HCT116 (cell line): ENCODE results near the gene PNPO. TPM values are rescaled to one million over a fixed set of nuclear protein-coding genes. Genes with fewer than 3 reads are reported as not detected.

ENCODE experiments used
- ATAC-seq: fragments of 200-7000 bp; cut with Tn5 transposase; 2 replicates; pipeline ENCODE4 v1.9.1; 2020; ENCODE audit warnings: mild to moderate bottlenecking, moderate library complexity
- BruUV-seq: library from RNA; stranded (reverse); fragments of 400-500 nt; replicated peaks from 2 replicates; lab custom pipeline; 2021; lab: Mats Ljungman, UMichigan
- CTCF ChIA-PET: fragments of 300-600 bp; sonication (Branson Sonifier 250); formaldehyde crosslinking; loops from one replicate; lab custom pipeline; 2021; ENCODE audit warnings: antibody characterized with exemption; lab: Charles Lee
- POLR2A ChIA-PET: fragments of 300-600, 350-600 bp; sonication (Branson Sonifier 250); formaldehyde crosslinking; loops from one replicate; lab custom pipeline; 2021; ENCODE audit warnings: antibody characterized with exemption; lab: Charles Lee
- RAD21 ChIA-PET, 2 experiments: fragments of 300-600 bp; sonication (Branson Sonifier 250); formaldehyde crosslinking; loops; one replicate each; lab custom pipeline; 2023; ENCODE audit warnings: low total read pairs in 2 of 2; ENCODE audit not compliant: uncharacterized antibody in 2 of 2, unreplicated experiment in 2 of 2, low non-redundant PET in 1 of 2; lab: Charles Lee
- DNase-seq: peaks from one replicate; pipeline ENCODE4 v3.0.0-alpha.2; 2010; ENCODE audit warnings: low read depth, low spot score
- H2AFZ ChIP-seq: fragments of 200-600 bp; shearing (Covaris generic), sonication (generic); 2 replicates; pipeline ENCODE4 v1.6.1; 2017; ENCODE audit warnings: low read depth, mixed run types, mixed read lengths, antibody characterized with exemption, low read length; ENCODE audit not compliant: poor library complexity, severe bottlenecking
- H3K27ac ChIP-seq: 2 replicates; pipeline ENCODE4 v1.5.1; 2012; ENCODE audit warnings: low read depth, low read length
- H3K27me3 ChIP-seq: fragments of 200-600 bp; sonication (generic); 2 replicates; pipeline ENCODE4 v1.6.1; 2016; ENCODE audit warnings: mixed run types, low read length, mixed read lengths; ENCODE audit not compliant: insufficient read depth
- H3K36me3 ChIP-seq, 2 experiments: fragments of 200-500 bp in 1 of 2; fragments of 200-600 bp in 1 of 2; sonication (Bioruptor generic) in 1 of 2; sonication (generic) in 1 of 2; 2 replicates each; pipeline versions ENCODE4 v1.5.1 to v1.6.1; 2014 to 2016; ENCODE audit warnings: low read length in 2 of 2, inconsistent platforms in 1 of 2, mixed read lengths in 1 of 2, mixed run types in 1 of 2; ENCODE audit not compliant: insufficient read depth in 2 of 2, control insufficient read depth in 1 of 2
- H3K4me1 ChIP-seq, 2 experiments: fragments of 200-600 bp in 1 of 2; sonication (generic) in 1 of 2; 2 replicates each; pipeline versions ENCODE4 v1.5.1 to v1.6.1; 2012 to 2017; ENCODE audit warnings: low read length in 2 of 2, inconsistent platforms in 1 of 2, mild to moderate bottlenecking in 1 of 2, mixed read lengths in 1 of 2, mixed run types in 1 of 2, moderate library complexity in 1 of 2; ENCODE audit not compliant: insufficient read depth in 2 of 2, control insufficient read depth in 1 of 2
- H3K4me2 ChIP-seq: fragments of 200-600 bp; sonication (generic); 2 replicates; pipeline ENCODE4 v1.6.1; 2017; ENCODE audit warnings: mixed run types, low read length, mixed read lengths
- H3K4me3 ChIP-seq, 2 experiments: fragments of 200-600 bp in 1 of 2; sonication (generic) in 1 of 2; replicated peaks in 1 of 2; 2 replicates each; pipeline ENCODE4 v1.5.1; 2011 to 2016; ENCODE audit warnings: low read length in 2 of 2, control low read depth in 1 of 2, low read depth in 1 of 2, mild to moderate bottlenecking in 1 of 2, mixed read lengths in 1 of 2, mixed run types in 1 of 2
- H3K79me2 ChIP-seq: fragments of 200-600 bp; sonication (generic); 2 replicates; pipeline ENCODE4 v1.6.1; 2017; ENCODE audit warnings: mild to moderate bottlenecking, mixed run types, low read length, moderate library complexity, mixed read lengths; ENCODE audit not compliant: insufficient read depth
- H3K9ac ChIP-seq: fragments of 200-600 bp; sonication (generic); 2 replicates; pipeline ENCODE4 v1.6.1; 2016; ENCODE audit warnings: low read length, mixed read lengths
- H3K9me2 ChIP-seq: fragments of 200-600 bp; sonication (generic), shearing (Covaris generic); 2 replicates; pipeline ENCODE4 v1.6.1; 2017; ENCODE audit warnings: mixed run types, mild to moderate bottlenecking, moderate library complexity; ENCODE audit not compliant: insufficient read depth
- H3K9me3 ChIP-seq, 2 experiments: fragments of 200-500 bp in 1 of 2; fragments of 200-600 bp in 1 of 2; sonication (Bioruptor generic) in 1 of 2; sonication (generic) in 1 of 2; 2 replicates each; pipeline ENCODE4 v1.6.1; 2014 to 2017; ENCODE audit warnings: low read length in 2 of 2, mixed read lengths in 2 of 2, inconsistent platforms in 1 of 2, low read depth in 1 of 2, mild to moderate bottlenecking in 1 of 2, mixed run types in 1 of 2, moderate library complexity in 1 of 2; ENCODE audit not compliant: control insufficient read depth in 1 of 2, insufficient read depth in 1 of 2
- H4K20me1 ChIP-seq: fragments of 200-600 bp; sonication (generic), shearing (Covaris generic); 2 replicates; pipeline ENCODE4 v1.6.1; 2017; ENCODE audit warnings: mixed run types, mild to moderate bottlenecking, moderate library complexity; ENCODE audit not compliant: insufficient read depth
- ATF3 ChIP-seq: IDR thresholded peaks from 2 replicates; pipeline ENCODE4 v1.6.1; 2012
- CEBPB ChIP-seq: IDR thresholded peaks from 2 replicates; pipeline ENCODE4 v1.6.1; 2012; ENCODE audit warnings: low read depth
- EGR1 ChIP-seq: IDR thresholded peaks from 2 replicates; pipeline ENCODE4 v1.6.1; 2012; ENCODE audit warnings: low read depth
- EZH2phosphoT487 ChIP-seq: fragments of 200-600 bp; IDR thresholded peaks from 2 replicates; pipeline ENCODE4 v1.6.1; 2018; ENCODE audit warnings: antibody characterized with exemption, borderline replicate concordance
- FOSL1 ChIP-seq: IDR thresholded peaks from 2 replicates; pipeline ENCODE4 v1.6.1; 2012; ENCODE audit warnings: low read depth
- POLR2A ChIP-seq: IDR thresholded peaks from 2 replicates; pipeline ENCODE4 v1.7.0; 2011; ENCODE audit warnings: borderline replicate concordance; ENCODE audit not compliant: insufficient read depth, insufficient read length; ENCODE audit errors: extremely low read depth
- POLR2AphosphoS5 ChIP-seq: IDR thresholded peaks from 2 replicates; pipeline ENCODE4 v1.6.1; 2011; ENCODE audit warnings: mild to moderate bottlenecking, low read depth, low read length, moderate library complexity
- RAD21 ChIP-seq: IDR thresholded peaks from 2 replicates; pipeline ENCODE4 v1.6.1; 2012; ENCODE audit warnings: low read depth, mild to moderate bottlenecking
- SIN3A ChIP-seq: IDR thresholded peaks from 2 replicates; pipeline ENCODE4 v1.6.1; 2012; ENCODE audit warnings: low read depth
- SP1 ChIP-seq: IDR thresholded peaks from 2 replicates; pipeline ENCODE4 v1.6.1; 2012; ENCODE audit warnings: low read depth
- SRF ChIP-seq: IDR thresholded peaks from 2 replicates; pipeline ENCODE4 v1.6.1; 2012; ENCODE audit warnings: low read depth
- TCF7L2 ChIP-seq: IDR thresholded peaks from 2 replicates; pipeline ENCODE4 v1.7.0; 2011; ENCODE audit warnings: borderline replicate concordance, inconsistent platforms; ENCODE audit not compliant: insufficient read depth, insufficient read length; ENCODE audit errors: extremely low read depth
- YY1 ChIP-seq: IDR thresholded peaks from 2 replicates; pipeline ENCODE4 v1.6.1; 2011; ENCODE audit warnings: low read length, low read depth, moderate library complexity, mild to moderate bottlenecking; ENCODE audit not compliant: insufficient replicate concordance; ENCODE audit errors: extremely low read depth
- ZBTB33 ChIP-seq: IDR thresholded peaks from 2 replicates; pipeline ENCODE4 v1.6.1; 2011; ENCODE audit warnings: mild to moderate bottlenecking, low read length, moderate library complexity; ENCODE audit not compliant: insufficient replicate concordance; ENCODE audit errors: extremely low read depth
- ZFX ChIP-seq: fragments of 450-650 bp; IDR thresholded peaks from 2 replicates; pipeline ENCODE4 v1.6.1; 2017
- ZNF274 ChIP-seq: fragments of 200-500 bp; sonication (Bioruptor generic); IDR thresholded peaks from 2 replicates; pipeline ENCODE4 v1.6.1; 2014; ENCODE audit warnings: mild to moderate bottlenecking, low read depth, low read length, inconsistent platforms
- intact Hi-C: fragments of 100-400 bp; cut with micrococcal nuclease; formaldehyde crosslinking; loops from 2 replicates; pipeline ENCODE4 v1.10.0; 2022
- total RNA-seq: library from RNA; stranded (reverse); gene quantifications from one replicate; pipeline ENCODE4 v1.2.1, GENCODE V29; 2021; ENCODE audit not compliant: unreplicated experiment
- TF ChIP-seq, protein P1 (sequence below): IDR thresholded peaks from 2 replicates; pipeline ENCODE4 v1.6.1; 2012; ENCODE audit warnings: low read depth

The PNPO gene
- total RNA-seq, 1 experiment from 2014 or later: 74.9 TPM

DNA sequence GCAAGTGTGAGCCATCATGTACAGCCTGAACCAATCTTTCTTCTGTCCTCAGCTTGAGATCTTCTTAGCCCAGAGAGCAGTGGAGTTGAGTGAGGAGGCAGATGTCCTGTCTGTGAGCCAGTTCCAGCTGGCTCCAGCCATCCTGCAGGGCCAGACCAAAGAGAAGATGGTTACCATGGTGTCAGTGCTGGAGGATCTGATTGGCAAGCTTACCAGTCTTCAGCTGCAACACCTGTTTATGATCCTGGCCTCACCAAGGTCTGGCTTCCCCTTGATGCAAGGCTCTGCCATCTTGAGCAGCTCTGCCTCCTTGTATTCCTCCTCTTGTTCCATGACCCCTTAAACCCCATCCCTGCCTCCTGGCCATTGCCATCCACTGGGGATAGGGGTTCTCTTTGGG is 39.2 kb downstream of the PNPO start:
- Histone ChIP-seq H3K9me3 (no peaks in the 10 kb centered on the region), H3K27me3 (no peaks in the 10 kb centered on the region), H3K9ac (no peak overlapping the region), H3K27ac (no peak overlapping the region), H3K79me2 (no peaks in the 10 kb centered on the region), H3K4me1 (no peaks in the 10 kb centered on the region), H3K9me2 (no peaks in the 10 kb centered on the region), H3K4me2 (no peak overlapping the region), H4K20me1 (no peaks in the 10 kb centered on the region), H2AFZ (no peak overlapping the region), H3K4me3 (no peak overlapping the region), H3K36me3 (peaks cover 55% of the 10 kb centered on the region in 2 experiments)
- no peak for TF ChIP-seq SIN3A
- TF ChIP-seq CEBPB: no peak
- no peak for TF ChIP-seq YY1
- no peak for TF ChIP-seq FOSL1
- TF ChIP-seq EGR1: no peak
- TF ChIP-seq POLR2A: no peak
- no peak for TF ChIP-seq POLR2AphosphoS5
- TF ChIP-seq SRF: no peak
- TF ChIP-seq ATF3: no peak
- no peak for TF ChIP-seq ZFX
- no peak for TF ChIP-seq SP1
- TF ChIP-seq ZNF274: no peak
- no peak for TF ChIP-seq ZBTB33
- TF ChIP-seq TCF7L2: no peak
- TF ChIP-seq EZH2phosphoT487: no peak
- TF ChIP-seq, protein P1, sequence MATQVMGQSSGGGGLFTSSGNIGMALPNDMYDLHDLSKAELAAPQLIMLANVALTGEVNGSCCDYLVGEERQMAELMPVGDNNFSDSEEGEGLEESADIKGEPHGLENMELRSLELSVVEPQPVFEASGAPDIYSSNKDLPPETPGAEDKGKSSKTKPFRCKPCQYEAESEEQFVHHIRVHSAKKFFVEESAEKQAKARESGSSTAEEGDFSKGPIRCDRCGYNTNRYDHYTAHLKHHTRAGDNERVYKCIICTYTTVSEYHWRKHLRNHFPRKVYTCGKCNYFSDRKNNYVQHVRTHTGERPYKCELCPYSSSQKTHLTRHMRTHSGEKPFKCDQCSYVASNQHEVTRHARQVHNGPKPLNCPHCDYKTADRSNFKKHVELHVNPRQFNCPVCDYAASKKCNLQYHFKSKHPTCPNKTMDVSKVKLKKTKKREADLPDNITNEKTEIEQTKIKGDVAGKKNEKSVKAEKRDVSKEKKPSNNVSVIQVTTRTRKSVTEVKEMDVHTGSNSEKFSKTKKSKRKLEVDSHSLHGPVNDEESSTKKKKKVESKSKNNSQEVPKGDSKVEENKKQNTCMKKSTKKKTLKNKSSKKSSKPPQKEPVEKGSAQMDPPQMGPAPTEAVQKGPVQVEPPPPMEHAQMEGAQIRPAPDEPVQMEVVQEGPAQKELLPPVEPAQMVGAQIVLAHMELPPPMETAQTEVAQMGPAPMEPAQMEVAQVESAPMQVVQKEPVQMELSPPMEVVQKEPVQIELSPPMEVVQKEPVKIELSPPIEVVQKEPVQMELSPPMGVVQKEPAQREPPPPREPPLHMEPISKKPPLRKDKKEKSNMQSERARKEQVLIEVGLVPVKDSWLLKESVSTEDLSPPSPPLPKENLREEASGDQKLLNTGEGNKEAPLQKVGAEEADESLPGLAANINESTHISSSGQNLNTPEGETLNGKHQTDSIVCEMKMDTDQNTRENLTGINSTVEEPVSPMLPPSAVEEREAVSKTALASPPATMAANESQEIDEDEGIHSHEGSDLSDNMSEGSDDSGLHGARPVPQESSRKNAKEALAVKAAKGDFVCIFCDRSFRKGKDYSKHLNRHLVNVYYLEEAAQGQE: no peak
- TF ChIP-seq RAD21: no peak
- DNase-seq (no peak), ATAC-seq (no peak)
- POLR2A ChIA-PET: no interaction called here
- RAD21 ChIA-PET: no interaction called here
- CTCF ChIA-PET: interaction anchor here (1.7 to 5.5 kb wide), 2 partner anchors 10 to 38 kb away, joined by 4 to 46 read pairs; partner anchors contain the start of gene CDK5RAP3
- intact Hi-C loops: no loop called here
- no TSS peak for BruUV-seq
